Endodermal cell (in vitro differentiated cells): ENCODE data around the gene HAPSTR1. TPM values are rescaled to one million over a fixed set of nuclear protein-coding genes. Genes with fewer than 3 reads are reported as not detected.

Source experiments
- DNase-seq: peaks from one replicate; pipeline ENCODE4 v3.0.0-alpha.2; 2017
- H3K27ac ChIP-seq: 2 replicates; pipeline ENCODE4 v1.5.1; 2013; ENCODE audit warnings: mild to moderate bottlenecking, low read depth, low read length, moderate library complexity
- H3K27me3 ChIP-seq: 2 replicates; pipeline ENCODE4 v1.6.1; 2013; ENCODE audit warnings: mild to moderate bottlenecking, low read length, moderate library complexity; ENCODE audit not compliant: insufficient read depth, control insufficient read depth, poor library complexity, severe bottlenecking
- H3K36me3 ChIP-seq: 2 replicates; pipeline ENCODE4 v1.7.0; 2013; ENCODE audit warnings: mild to moderate bottlenecking, low read length, moderate library complexity; ENCODE audit not compliant: control insufficient read depth, insufficient read depth
- H3K4me1 ChIP-seq: one replicate; pipeline ENCODE4 v1.7.0; 2013; ENCODE audit warnings: low read length; ENCODE audit not compliant: control insufficient read depth, insufficient read depth
- H3K4me3 ChIP-seq: 2 replicates; pipeline ENCODE4 v1.5.1; 2013; ENCODE audit warnings: mild to moderate bottlenecking, low read length, moderate library complexity
- H3K9ac ChIP-seq: 2 replicates; pipeline ENCODE4 v1.6.1; 2013; ENCODE audit warnings: mild to moderate bottlenecking, low read length, moderate library complexity; ENCODE audit not compliant: poor library complexity, severe bottlenecking; ENCODE audit errors: extremely low read depth
- H3K9me3 ChIP-seq: 2 replicates; pipeline ENCODE4 v1.6.1; 2013; ENCODE audit warnings: mild to moderate bottlenecking, low read length, moderate library complexity; ENCODE audit not compliant: control insufficient read depth
- H3K27ac Mint-ChIP-seq: 2 replicates; pipeline ENCODE4 v1.8.0; 2020; ENCODE audit warnings: mixed read lengths
- H3K27me3 Mint-ChIP-seq: 2 replicates; pipeline ENCODE4 v1.8.0; 2021; ENCODE audit warnings: mild to moderate bottlenecking, mixed read lengths; ENCODE audit not compliant: insufficient read depth
- H3K36me3 Mint-ChIP-seq: 2 replicates; pipeline ENCODE4 v1.8.0; 2020; ENCODE audit warnings: low read depth, mixed read lengths
- H3K4me1 Mint-ChIP-seq: 2 replicates; pipeline ENCODE4 v1.8.0; 2020; ENCODE audit warnings: mixed read lengths
- H3K4me3 Mint-ChIP-seq: 2 replicates; pipeline ENCODE4 v1.8.0; 2020; ENCODE audit warnings: mild to moderate bottlenecking, moderate library complexity, mixed read lengths
- H3K9me3 Mint-ChIP-seq: 2 replicates; pipeline ENCODE4 v1.8.0; 2020; ENCODE audit warnings: mild to moderate bottlenecking, mixed read lengths
- CTCF ChIP-seq: fragments of 200-600 bp; sonication (generic); conservative IDR thresholded peaks from 2 replicates; pipeline ENCODE4 v1.5.0; 2021; ENCODE audit warnings: antibody characterized with exemption, mild to moderate bottlenecking
- WGBS, 2 experiments: methylation state at CpG; one replicate each; pipeline versions ENCODE4 v1.1.5 to v1.1.7; 2013; ENCODE audit warnings: missing lambda C conversion rate in 2 of 2, mixed read lengths in 1 of 2; ENCODE audit not compliant: insufficient coverage in 1 of 2, insufficient read length in 1 of 2; 5-methylcytosine and 5-hydroxymethylcytosine counted together
- total RNA-seq, 2 donors: library from RNA; stranded (reverse); fragmentation: NEBNext Ultra II Directional in 1 of 2; extraction: Animal tissue kit (Norgen Biotek cat#: 25700) in 1 of 2; gene quantifications; 2 replicates in 1 of 2; 3 replicates in 1 of 2; pipeline ENCODE4 v1.2.1, GENCODE V29; 2021

Gene HAPSTR1
- total RNA-seq, 2 donors from 2014 or later, result 60.9 to 68.5 TPM

GRCh38 chr16:9054460-9054859 is 37.0 kb upstream of the HAPSTR1 start:
- 93 to 100% methylated on average over 3 to 4 of the region's 4 CpGs for WGBS, 2 experiments
- no peak overlapping the region for H3K27ac ChIP-seq
- no peak for DNase-seq

GRCh38 chr16:9055115-9055514 is 36.3 kb upstream of the HAPSTR1 start:
- no peaks in the 10 kb centered on the region for H3K9me3 Mint-ChIP-seq
- Histone ChIP-seq H3K4me1 (no peaks in the 10 kb centered on the region), H3K9ac (no peak overlapping the region), H3K9me3 (no peaks in the 10 kb centered on the region), H3K27me3 (no peaks in the 10 kb centered on the region), H3K4me3 (no peak overlapping the region), H3K27ac (no peak overlapping the region), H3K36me3 (no peaks in the 10 kb centered on the region)
- DNase-seq, result no peak
- TF ChIP-seq CTCF, result no peak
- WGBS, 2 experiments, result 83 to 85% methylated on average over 2 of the region's 2 CpGs
- no peaks in the 10 kb centered on the region for H3K36me3 Mint-ChIP-seq
- H3K27ac Mint-ChIP-seq, result no peak overlapping the region
- H3K4me3 Mint-ChIP-seq, result no peak overlapping the region
- H3K4me1 Mint-ChIP-seq, result peaks cover 4% of the 10 kb centered on the region
- H3K27me3 Mint-ChIP-seq, result peaks cover 2% of the 10 kb centered on the region

More at GRCh38 chr16:9054460-9054859, 37.0 kb upstream of the HAPSTR1 start:
- TF ChIP-seq CTCF, result no peak
- Mint-ChIP-seq H3K4me3 (no peak overlapping the region), H3K27ac (no peak overlapping the region), H3K27me3 (peaks cover 2% of the 10 kb centered on the region), H3K36me3 (no peaks in the 10 kb centered on the region), H3K9me3 (no peaks in the 10 kb centered on the region), H3K4me1 (peaks cover 4% of the 10 kb centered on the region)
- Histone ChIP-seq H3K4me3 (no peak overlapping the region), H3K36me3 (no peaks in the 10 kb centered on the region), H3K9ac (no peak overlapping the region), H3K27me3 (no peaks in the 10 kb centered on the region), H3K4me1 (no peaks in the 10 kb centered on the region), H3K9me3 (no peaks in the 10 kb centered on the region)

- WGBS, 2 experiments, result no CpG with 5 or more reads among the region's 2 CpGs
- Histone ChIP-seq H3K4me3 (no peak overlapping the region), H3K9me3 (no peaks in the 10 kb centered on the region), H3K27ac (no peak overlapping the region), H3K36me3 (no peaks in the 10 kb centered on the region), H3K27me3 (no peaks in the 10 kb centered on the region), H3K9ac (no peak overlapping the region), H3K4me1 (no peaks in the 10 kb centered on the region)
- no peak for TF ChIP-seq CTCF
- peaks cover 4% of the 10 kb centered on the region for H3K4me1 Mint-ChIP-seq
- H3K27me3 Mint-ChIP-seq, result peaks cover 2% of the 10 kb centered on the region
- H3K9me3 Mint-ChIP-seq, result no peaks in the 10 kb centered on the region
- H3K4me3 Mint-ChIP-seq, result no peak overlapping the region
- H3K36me3 Mint-ChIP-seq, result no peaks in the 10 kb centered on the region
- H3K27ac Mint-ChIP-seq, result no peak overlapping the region
- no peak for DNase-seq
Observed at GRCh38 chr16:9055661-9056060, 35.8 kb upstream of the HAPSTR1 start.
